A549 (cell line): ENCODE results near the gene PFN3. TPM values are rescaled to one million over a fixed set of nuclear protein-coding genes. Genes with fewer than 3 reads are reported as not detected.

Experiments
- ATAC-seq, 2 experiments: fragments of 200-7000 bp in 1 of 2; fragments of >200 bp in 1 of 2; cut with Nextera tagmentation in 1 of 2; cut with Tn5 transposase in 1 of 2; 3 replicates each; pipeline versions ENCODE4 v1.8.0 to v1.9.1; 2018 to 2020; ENCODE audit warnings: mild to moderate bottlenecking in 1 of 2, moderate library complexity in 1 of 2
- CTCF ChIA-PET: fragments of 300-600 bp; sonication (Branson Sonifier 250); formaldehyde crosslinking; extraction: SDS; loops from one replicate; lab custom pipeline; 2021; ENCODE audit warnings: antibody characterized with exemption, inconsistent platforms; lab: Yijun Ruan, JAX
- POLR2A ChIA-PET: fragments of 350-600 bp; formaldehyde crosslinking; extraction: SDS; loops from one replicate; lab custom pipeline; 2021; ENCODE audit warnings: antibody characterized with exemption, inconsistent platforms; lab: Yijun Ruan, JAX
- DNase-seq, 2 experiments: peaks; one replicate each; pipeline versions ENCODE4 v3.0.0 to v3.0.0-alpha.2; 2011 to 2016; ENCODE audit warnings: low read depth in 1 of 2, low spot score in 1 of 2
- FAIRE-seq: peaks from 2 replicates; lab custom pipeline; 2011; peaks lifted over from hg19 to GRCh38; lab: Jason Lieb, UNC
- H3K27ac ChIP-seq, 2 experiments: fragments of >200 bp; sonication (Bioruptor Twin); formaldehyde crosslinking; 3 replicates each; pipeline ENCODE4 v1.5.1; 2016 to 2017
- H3K4me1 ChIP-seq: fragments of >200 bp; sonication (Bioruptor Twin); formaldehyde crosslinking; 3 replicates; pipeline ENCODE4 v1.6.1; 2016
- H3K4me2 ChIP-seq: fragments of >200 bp; sonication (Bioruptor Twin); formaldehyde crosslinking; 3 replicates; pipeline ENCODE4 v1.6.1; 2016
- H3K4me3 ChIP-seq: fragments of >200 bp; sonication (Bioruptor Twin); formaldehyde crosslinking; 3 replicates; pipeline ENCODE4 v1.5.1; 2016
- H3K9me3 ChIP-seq: fragments of >200 bp; sonication (Bioruptor Twin); formaldehyde crosslinking; 3 replicates; pipeline ENCODE4 v1.6.1; 2016
- CBX8 ChIP-seq: fragments of 200-600 bp; sonication (generic); IDR thresholded peaks from 2 replicates; pipeline ENCODE4 v1.6.1; 2016
- CEBPB ChIP-seq, 2 experiments: fragments of >200 bp in 1 of 2; sonication (Bioruptor Twin) in 1 of 2; formaldehyde crosslinking in 1 of 2; IDR thresholded peaks; 2 replicates each; pipeline ENCODE4 v1.6.1; 2012 to 2016
- CHD4 ChIP-seq: fragments of 200-600 bp; sonication (generic); IDR thresholded peaks from 2 replicates; pipeline ENCODE4 v1.6.1; 2016; ENCODE audit warnings: antibody characterized with exemption, mild to moderate bottlenecking, borderline replicate concordance
- EHF ChIP-seq: fragments of 250-450 bp; sonication (Bioruptor Pico); IDR thresholded peaks from 2 replicates; pipeline ENCODE4 v1.5.0; 2020; ENCODE audit warnings: mild to moderate bottlenecking
- EHMT2 ChIP-seq: fragments of 200-600 bp; sonication (generic); IDR thresholded peaks from 2 replicates; pipeline ENCODE4 v1.6.1; 2016; ENCODE audit warnings: antibody characterized with exemption, low read depth, mild to moderate bottlenecking, moderate library complexity
- FOSB ChIP-seq: fragments of 250-450 bp; sonication (Bioruptor Pico); IDR thresholded peaks from 2 replicates; pipeline ENCODE4 v1.5.0; 2020; ENCODE audit warnings: mild to moderate bottlenecking, moderate library complexity
- FOXS1 ChIP-seq: fragments of 250-450 bp; sonication (Bioruptor Pico); IDR thresholded peaks from 2 replicates; pipeline ENCODE4 v1.5.0; 2020; ENCODE audit warnings: mild to moderate bottlenecking, moderate library complexity
- HOXA7 ChIP-seq: fragments of 250-450 bp; sonication (Bioruptor Pico); IDR thresholded peaks from 2 replicates; pipeline ENCODE4 v1.5.0; 2020; ENCODE audit warnings: mild to moderate bottlenecking, moderate library complexity
- HOXB5 ChIP-seq: fragments of 250-450 bp; sonication (Bioruptor Pico); IDR thresholded peaks from 2 replicates; pipeline ENCODE4 v1.5.0; 2020; ENCODE audit warnings: mild to moderate bottlenecking, moderate library complexity
- JUN ChIP-seq, 2 experiments: fragments of >200 bp; sonication (Bioruptor Twin); formaldehyde crosslinking; IDR thresholded peaks; 2 replicates in 1 of 2; 3 replicates in 1 of 2; pipeline ENCODE4 v1.6.1; 2016 to 2017
- JUNB ChIP-seq: fragments of >200 bp; sonication (Bioruptor Twin); formaldehyde crosslinking; IDR thresholded peaks from 2 replicates; pipeline ENCODE4 v1.6.1; 2016
- KDM1A ChIP-seq: fragments of 200-600 bp; sonication (generic); IDR thresholded peaks from 2 replicates; pipeline ENCODE4 v1.6.1; 2016; ENCODE audit warnings: low read depth, mild to moderate bottlenecking
- MAZ ChIP-seq: fragments of 150-350 bp; IDR thresholded peaks from 2 replicates; pipeline ENCODE4 v1.6.1; 2014; ENCODE audit warnings: antibody characterized with exemption, low read depth, low read length, borderline replicate concordance
- MYC ChIP-seq: IDR thresholded peaks from 2 replicates; pipeline ENCODE4 v1.6.1; 2012; ENCODE audit warnings: mild to moderate bottlenecking, inconsistent platforms, low read length, improper control_type of control experiment, borderline replicate concordance
- PHF8 ChIP-seq: fragments of 200-600 bp; sonication (generic); IDR thresholded peaks from 2 replicates; pipeline ENCODE4 v1.6.1; 2016; ENCODE audit warnings: low read depth, mild to moderate bottlenecking, antibody characterized with exemption, moderate library complexity, borderline replicate concordance
- POLR2A ChIP-seq: IDR thresholded peaks from 2 replicates; pipeline ENCODE4 v1.6.1; 2012; ENCODE audit warnings: mild to moderate bottlenecking, low read length
- RARB ChIP-seq: fragments of 250-450 bp; sonication (Bioruptor Pico); IDR thresholded peaks from 2 replicates; pipeline ENCODE4 v1.8.0; 2021; ENCODE audit warnings: mild to moderate bottlenecking, moderate library complexity
- SMC3 ChIP-seq: fragments of >200 bp; sonication (Bioruptor Twin); formaldehyde crosslinking; IDR thresholded peaks from 3 replicates; pipeline ENCODE4 v1.6.1; 2018; ENCODE audit warnings: inconsistent platforms
- TFCP2L1 ChIP-seq: fragments of 250-450 bp; sonication (Bioruptor Pico); IDR thresholded peaks from 2 replicates; pipeline ENCODE4 v1.5.0; 2021; ENCODE audit warnings: mild to moderate bottlenecking
- TP53 ChIP-seq: fragments of 250-450 bp; sonication (Bioruptor Pico); IDR thresholded peaks from 2 replicates; pipeline ENCODE4 v1.5.0; 2021; ENCODE audit warnings: mild to moderate bottlenecking, moderate library complexity
- WGBS: methylation state at CpG from one replicate; pipeline ENCODE4 v1.1.6; 2017; ENCODE audit errors: missing lambda C conversion rate; 5-methylcytosine and 5-hydroxymethylcytosine counted together
- polyA plus RNA-seq, 4 experiments: library from polyadenylated mRNA; depleted of rRNA in 3 of 4; stranded (reverse); fragments of >200 nt; fragmentation: RNase III in 1 of 4; extraction: RNeasy Plus Mini Kit Qiagen cat#74134 plus additional on column Dnase treatment in 1 of 4; gene quantifications; 2 replicates in 3 of 4; 3 replicates in 1 of 4; pipeline ENCODE4 v1.2.3, GENCODE V29; 2011 to 2017
- TF ChIP-seq, protein P1 (sequence below): IDR thresholded peaks from 2 replicates; pipeline ENCODE4 v1.6.1; 2012; ENCODE audit warnings: low read depth, borderline replicate concordance
- TF ChIP-seq, protein P2 (sequence below): fragments of >200 bp; sonication (Bioruptor Twin); formaldehyde crosslinking; IDR thresholded peaks from 3 replicates; pipeline ENCODE4 v1.6.1; 2016
- TF ChIP-seq, protein P3 (sequence below): fragments of >200 bp; sonication (Bioruptor Twin); formaldehyde crosslinking; IDR thresholded peaks from 3 replicates; pipeline ENCODE4 v1.5.1; 2016
- TF ChIP-seq, protein P4 (sequence below): IDR thresholded peaks from 2 replicates; pipeline ENCODE4 v1.6.1; 2012
- TF ChIP-seq, protein P5 (sequence below): fragments of 450-650 bp; IDR thresholded peaks from 2 replicates; pipeline ENCODE4 v1.6.1; 2014; ENCODE audit warnings: antibody characterized with exemption

PFN3 gene
- polyA plus RNA-seq, 2 of the 4 experiments (the other 2 are of a cell fraction): not detected

DNA sequence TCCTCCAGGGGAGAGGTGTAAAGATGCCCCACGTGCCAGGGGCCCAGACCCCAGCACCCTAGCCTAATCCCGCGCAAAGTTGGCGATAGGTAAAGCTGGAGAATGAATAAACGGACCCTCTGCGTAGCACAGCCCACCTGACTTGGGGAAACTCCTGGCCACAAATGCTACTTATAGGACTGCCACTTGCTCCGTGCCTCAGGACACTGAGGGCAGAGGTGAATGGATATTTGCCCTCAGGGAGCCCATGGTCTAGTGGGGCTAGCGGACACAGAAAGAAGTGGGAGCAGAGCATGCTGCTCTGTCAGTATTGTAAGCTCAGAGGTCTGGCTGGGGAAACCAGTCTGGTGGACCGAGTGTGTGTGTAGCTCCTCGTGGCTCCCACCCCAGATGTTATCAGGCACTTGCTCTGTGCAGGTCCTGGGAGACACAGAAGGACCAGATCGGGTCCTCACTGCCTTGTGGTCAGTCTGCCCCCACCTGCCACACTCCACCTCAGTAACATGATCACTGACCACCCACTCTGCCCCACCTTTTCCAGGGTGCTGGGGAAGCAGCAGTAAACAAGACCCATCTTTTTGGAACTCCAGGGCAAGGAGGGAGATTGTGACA lies 26.9 kb upstream of the PFN3 start (continued):
- no peak for TF ChIP-seq CHD4
- no peak; the same call in 1 of the 2 replicates for TF ChIP-seq POLR2A
- peak; percentile 20; the same call in 1 of the 2 replicates for TF ChIP-seq HOXA7 (CRISPR knock-in tag)
- TF ChIP-seq, protein P1, sequence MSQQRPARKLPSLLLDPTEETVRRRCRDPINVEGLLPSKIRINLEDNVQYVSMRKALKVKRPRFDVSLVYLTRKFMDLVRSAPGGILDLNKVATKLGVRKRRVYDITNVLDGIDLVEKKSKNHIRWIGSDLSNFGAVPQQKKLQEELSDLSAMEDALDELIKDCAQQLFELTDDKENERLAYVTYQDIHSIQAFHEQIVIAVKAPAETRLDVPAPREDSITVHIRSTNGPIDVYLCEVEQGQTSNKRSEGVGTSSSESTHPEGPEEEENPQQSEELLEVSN: peak; percentile 84; the same call in 1 of the 2 replicates
- no peak for TF ChIP-seq FOXS1 (CRISPR knock-in tag)
- no peak for TF ChIP-seq SMC3

DNA sequence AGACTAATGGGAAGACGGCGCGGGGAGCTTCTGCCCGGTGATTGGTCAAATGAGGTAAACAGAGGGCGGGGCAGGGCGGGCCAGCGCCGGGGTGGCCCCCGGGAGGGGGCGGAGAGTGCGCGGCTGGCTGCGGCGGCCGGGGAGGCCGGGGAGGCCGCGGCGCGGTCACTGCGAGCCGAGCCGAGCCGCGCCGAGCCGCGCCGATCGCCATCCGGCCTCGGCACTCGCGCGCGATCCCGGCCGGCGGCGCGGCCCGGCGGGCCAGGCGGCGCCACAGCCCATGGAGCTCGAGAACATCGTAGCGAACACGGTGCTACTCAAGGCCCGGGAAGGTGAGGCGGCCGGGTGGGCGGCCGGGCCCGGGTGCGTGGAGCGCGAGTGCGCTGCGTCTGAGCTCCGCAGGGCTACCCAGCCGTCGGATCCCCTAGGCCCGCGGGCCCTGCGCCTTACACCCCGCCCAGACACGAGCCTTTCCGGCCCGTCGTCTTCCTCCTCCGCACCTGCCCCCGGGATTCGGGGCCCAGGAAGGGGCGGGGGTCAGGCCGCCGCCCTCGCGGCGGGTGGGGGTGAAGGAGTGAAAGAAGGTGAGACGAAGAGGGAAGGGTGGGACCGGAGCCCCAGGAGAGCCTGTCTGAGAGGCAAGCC lies 26.2 kb upstream of the PFN3 start, which contains the start of gene GRK6:
TSS of gene GRK6 (plus strand) at position 111 of the 645 bp plus-strand sequence. CDS start at position 281, 170 bp downstream.
- under 1% methylated on average over 11 of the region's 82 CpGs for WGBS
- Histone ChIP-seq H3K9me3 (no peaks in the 10 kb centered on the region), H3K27ac (peak within 1 kb of the TSS; percentile 92 to 99), H3K4me3 (peak within 1 kb of the TSS; percentile 88)
- peak; percentile 23 to 78; a peak in 5 of 6 replicates for ATAC-seq
- ChIA-PET CTCF (interaction anchor here (0.6 to 36.0 kb wide), 8 partner anchors 17 to 109 kb away, joined by 3 to 871 read pairs (median 4); partner anchors contain the start of genes F12 and PRR7), POLR2A (interaction anchor here (0.6 to 3.0 kb wide), 19 partner anchors 10 to 313 kb away, joined by 3 to 41 read pairs (median 5); partner anchors contain the start of gene PRR7)
- peak in 1 of 2 experiments; percentile 38 for DNase-seq
- no peak for FAIRE-seq
- TF ChIP-seq CEBPB (IDR thresholded peaks at IDR 0.05): no peak
- no peak for TF ChIP-seq TP53 (CRISPR knock-in tag)
- TF ChIP-seq, protein P2, sequence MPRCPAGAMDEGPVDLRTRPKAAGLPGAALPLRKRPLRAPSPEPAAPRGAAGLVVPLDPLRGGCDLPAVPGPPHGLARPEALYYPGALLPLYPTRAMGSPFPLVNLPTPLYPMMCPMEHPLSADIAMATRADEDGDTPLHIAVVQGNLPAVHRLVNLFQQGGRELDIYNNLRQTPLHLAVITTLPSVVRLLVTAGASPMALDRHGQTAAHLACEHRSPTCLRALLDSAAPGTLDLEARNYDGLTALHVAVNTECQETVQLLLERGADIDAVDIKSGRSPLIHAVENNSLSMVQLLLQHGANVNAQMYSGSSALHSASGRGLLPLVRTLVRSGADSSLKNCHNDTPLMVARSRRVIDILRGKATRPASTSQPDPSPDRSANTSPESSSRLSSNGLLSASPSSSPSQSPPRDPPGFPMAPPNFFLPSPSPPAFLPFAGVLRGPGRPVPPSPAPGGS: 0 out of 3 replicates have a peak, but pooled peaks have one; percentile 6
- no peak for TF ChIP-seq KDM1A
- peak; percentile 86 for TF ChIP-seq PHF8
- TF ChIP-seq JUN (IDR thresholded peaks at IDR 0.05): peak in 1 of 2 experiments; percentile 38; a peak in 1 of 5 replicates
- no peak for TF ChIP-seq FOSB (CRISPR knock-in tag)
- peak; percentile 59 for TF ChIP-seq POLR2A
- TF ChIP-seq RARB (CRISPR knock-in tag): no peak
- TF ChIP-seq MYC: peak; percentile 42
- TF ChIP-seq, protein P3, sequence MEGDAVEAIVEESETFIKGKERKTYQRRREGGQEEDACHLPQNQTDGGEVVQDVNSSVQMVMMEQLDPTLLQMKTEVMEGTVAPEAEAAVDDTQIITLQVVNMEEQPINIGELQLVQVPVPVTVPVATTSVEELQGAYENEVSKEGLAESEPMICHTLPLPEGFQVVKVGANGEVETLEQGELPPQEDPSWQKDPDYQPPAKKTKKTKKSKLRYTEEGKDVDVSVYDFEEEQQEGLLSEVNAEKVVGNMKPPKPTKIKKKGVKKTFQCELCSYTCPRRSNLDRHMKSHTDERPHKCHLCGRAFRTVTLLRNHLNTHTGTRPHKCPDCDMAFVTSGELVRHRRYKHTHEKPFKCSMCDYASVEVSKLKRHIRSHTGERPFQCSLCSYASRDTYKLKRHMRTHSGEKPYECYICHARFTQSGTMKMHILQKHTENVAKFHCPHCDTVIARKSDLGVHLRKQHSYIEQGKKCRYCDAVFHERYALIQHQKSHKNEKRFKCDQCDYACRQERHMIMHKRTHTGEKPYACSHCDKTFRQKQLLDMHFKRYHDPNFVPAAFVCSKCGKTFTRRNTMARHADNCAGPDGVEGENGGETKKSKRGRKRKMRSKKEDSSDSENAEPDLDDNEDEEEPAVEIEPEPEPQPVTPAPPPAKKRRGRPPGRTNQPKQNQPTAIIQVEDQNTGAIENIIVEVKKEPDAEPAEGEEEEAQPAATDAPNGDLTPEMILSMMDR: no peak
- TF ChIP-seq TFCP2L1 (CRISPR knock-in tag): no peak
- no peak for TF ChIP-seq JUNB
- peak; percentile 69; the same call in 1 of the 2 replicates for TF ChIP-seq MAZ
- no peak for TF ChIP-seq SMC3
- no peak for TF ChIP-seq EHF
- no peak for TF ChIP-seq CHD4
- TF ChIP-seq EHMT2: no peak
- TF ChIP-seq, protein P4, sequence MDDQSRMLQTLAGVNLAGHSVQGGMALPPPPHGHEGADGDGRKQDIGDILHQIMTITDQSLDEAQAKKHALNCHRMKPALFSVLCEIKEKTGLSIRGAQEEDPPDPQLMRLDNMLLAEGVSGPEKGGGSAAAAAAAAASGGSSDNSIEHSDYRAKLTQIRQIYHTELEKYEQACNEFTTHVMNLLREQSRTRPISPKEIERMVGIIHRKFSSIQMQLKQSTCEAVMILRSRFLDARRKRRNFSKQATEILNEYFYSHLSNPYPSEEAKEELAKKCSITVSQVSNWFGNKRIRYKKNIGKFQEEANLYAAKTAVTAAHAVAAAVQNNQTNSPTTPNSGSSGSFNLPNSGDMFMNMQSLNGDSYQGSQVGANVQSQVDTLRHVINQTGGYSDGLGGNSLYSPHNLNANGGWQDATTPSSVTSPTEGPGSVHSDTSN: no peak
- TF ChIP-seq, protein P5, sequence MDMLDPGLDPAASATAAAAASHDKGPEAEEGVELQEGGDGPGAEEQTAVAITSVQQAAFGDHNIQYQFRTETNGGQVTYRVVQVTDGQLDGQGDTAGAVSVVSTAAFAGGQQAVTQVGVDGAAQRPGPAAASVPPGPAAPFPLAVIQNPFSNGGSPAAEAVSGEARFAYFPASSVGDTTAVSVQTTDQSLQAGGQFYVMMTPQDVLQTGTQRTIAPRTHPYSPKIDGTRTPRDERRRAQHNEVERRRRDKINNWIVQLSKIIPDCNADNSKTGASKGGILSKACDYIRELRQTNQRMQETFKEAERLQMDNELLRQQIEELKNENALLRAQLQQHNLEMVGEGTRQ: no peak
- no peak for TF ChIP-seq HOXB5 (CRISPR knock-in tag)
- TF ChIP-seq CBX8: no peak
- TF ChIP-seq, all 56 proteins: peak for 6
- peak within 1 kb of the TSS; percentile 95 for H3K4me2 ChIP-seq
- H3K4me1 ChIP-seq: peaks cover 17% of the 10 kb centered on the region
